SK-N-SH treated with all-trans-retinoic acid at 6 μM for 48 hours (cell line): Measurements from ENCODE around the gene RASAL1.

ENCODE experiments used
- ARNTL ChIP-seq: fragments of 450-650 bp; formaldehyde crosslinking; IDR thresholded peaks from 2 replicates; pipeline ENCODE4 v1.5.0; 2020; ENCODE audit warnings: low read depth, mild to moderate bottlenecking, moderate library complexity, borderline replicate concordance
- BACH2 ChIP-seq: fragments of 250-450 bp; sonication (Bioruptor Pico); IDR thresholded peaks from 2 replicates; pipeline ENCODE4 v1.9.0; 2021; ENCODE audit warnings: mild to moderate bottlenecking, borderline replicate concordance
- CREB5 ChIP-seq: fragments of 250-450 bp; sonication (Bioruptor Pico); IDR thresholded peaks from 2 replicates; pipeline ENCODE4 v1.5.1; 2020; ENCODE audit warnings: low read depth, mild to moderate bottlenecking, moderate library complexity
- ISL1 ChIP-seq: fragments of 250-450 bp; sonication (Bioruptor Pico); IDR thresholded peaks from 2 replicates; pipeline ENCODE4 v2.1.2; 2022; ENCODE audit warnings: mild to moderate bottlenecking, moderate library complexity
- PATZ1 ChIP-seq: fragments of 250-450 bp; sonication (Bioruptor Pico); IDR thresholded peaks from 2 replicates; pipeline ENCODE4 v1.8.0; 2020; ENCODE audit warnings: mild to moderate bottlenecking, moderate library complexity, borderline replicate concordance
- PPARA ChIP-seq: fragments of 250-450 bp; sonication (Bioruptor Pico); IDR thresholded peaks from 2 replicates; pipeline ENCODE4 v1.5.0; 2020; ENCODE audit warnings: mild to moderate bottlenecking, borderline replicate concordance
- RARB ChIP-seq: fragments of 250-450 bp; sonication (Bioruptor Pico); IDR thresholded peaks from 2 replicates; pipeline ENCODE4 v1.8.0; 2021; ENCODE audit warnings: mild to moderate bottlenecking, moderate library complexity
- SNAI2 ChIP-seq: fragments of 250-450 bp; sonication (Bioruptor Pico); IDR thresholded peaks from 2 replicates; pipeline ENCODE4 v1.5.0; 2020; ENCODE audit warnings: mild to moderate bottlenecking, moderate library complexity
- ZC3H10 ChIP-seq: fragments of 250-450 bp; sonication (Bioruptor Pico); IDR thresholded peaks from 2 replicates; pipeline ENCODE4 v1.5.1; 2021; ENCODE audit warnings: mild to moderate bottlenecking, moderate library complexity
- ZFP3 ChIP-seq: fragments of 250-450 bp; sonication (Bioruptor Pico); IDR thresholded peaks from 2 replicates; pipeline ENCODE4 v1.5.0; 2020; ENCODE audit warnings: mild to moderate bottlenecking, moderate library complexity
- ZFP30 ChIP-seq: fragments of 450-650 bp; formaldehyde crosslinking; IDR thresholded peaks from 2 replicates; pipeline ENCODE4 v1.5.0; 2022; ENCODE audit warnings: mild to moderate bottlenecking, moderate library complexity
- TF ChIP-seq, protein P1 (sequence below): fragments of 250-450 bp; sonication (Bioruptor Pico); IDR thresholded peaks from 2 replicates; pipeline ENCODE4 v1.5.1; 2021; ENCODE audit warnings: mild to moderate bottlenecking, moderate library complexity
- TF ChIP-seq, protein P2 (sequence below): fragments of 250-450 bp; sonication (Bioruptor Pico); IDR thresholded peaks from 2 replicates; pipeline ENCODE4 v1.5.0; 2020; ENCODE audit warnings: mild to moderate bottlenecking, moderate library complexity

- TF ChIP-seq ARNTL (no peak), CREB5 (no peak), PATZ1 (no peak), ZFP3 (no peak), SNAI2 (CRISPR knock-in tag) (no peak), ZC3H10 (CRISPR knock-in tag) (no peak), BACH2 (CRISPR knock-in tag) (no peak), ZFP30 (no peak), ISL1 (CRISPR knock-in tag) (no peak), RARB (CRISPR knock-in tag) (no peak), PPARA (no peak)
- TF ChIP-seq, protein P1, sequence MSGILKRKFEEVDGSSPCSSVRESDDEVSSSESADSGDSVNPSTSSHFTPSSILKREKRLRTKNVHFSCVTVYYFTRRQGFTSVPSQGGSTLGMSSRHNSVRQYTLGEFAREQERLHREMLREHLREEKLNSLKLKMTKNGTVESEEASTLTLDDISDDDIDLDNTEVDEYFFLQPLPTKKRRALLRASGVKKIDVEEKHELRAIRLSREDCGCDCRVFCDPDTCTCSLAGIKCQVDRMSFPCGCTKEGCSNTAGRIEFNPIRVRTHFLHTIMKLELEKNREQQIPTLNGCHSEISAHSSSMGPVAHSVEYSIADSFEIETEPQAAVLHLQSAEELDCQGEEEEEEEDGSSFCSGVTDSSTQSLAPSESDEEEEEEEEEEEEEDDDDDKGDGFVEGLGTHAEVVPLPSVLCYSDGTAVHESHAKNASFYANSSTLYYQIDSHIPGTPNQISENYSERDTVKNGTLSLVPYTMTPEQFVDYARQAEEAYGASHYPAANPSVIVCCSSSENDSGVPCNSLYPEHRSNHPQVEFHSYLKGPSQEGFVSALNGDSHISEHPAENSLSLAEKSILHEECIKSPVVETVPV (CRISPR knock-in tag), result no peak
- TF ChIP-seq, protein P2, sequence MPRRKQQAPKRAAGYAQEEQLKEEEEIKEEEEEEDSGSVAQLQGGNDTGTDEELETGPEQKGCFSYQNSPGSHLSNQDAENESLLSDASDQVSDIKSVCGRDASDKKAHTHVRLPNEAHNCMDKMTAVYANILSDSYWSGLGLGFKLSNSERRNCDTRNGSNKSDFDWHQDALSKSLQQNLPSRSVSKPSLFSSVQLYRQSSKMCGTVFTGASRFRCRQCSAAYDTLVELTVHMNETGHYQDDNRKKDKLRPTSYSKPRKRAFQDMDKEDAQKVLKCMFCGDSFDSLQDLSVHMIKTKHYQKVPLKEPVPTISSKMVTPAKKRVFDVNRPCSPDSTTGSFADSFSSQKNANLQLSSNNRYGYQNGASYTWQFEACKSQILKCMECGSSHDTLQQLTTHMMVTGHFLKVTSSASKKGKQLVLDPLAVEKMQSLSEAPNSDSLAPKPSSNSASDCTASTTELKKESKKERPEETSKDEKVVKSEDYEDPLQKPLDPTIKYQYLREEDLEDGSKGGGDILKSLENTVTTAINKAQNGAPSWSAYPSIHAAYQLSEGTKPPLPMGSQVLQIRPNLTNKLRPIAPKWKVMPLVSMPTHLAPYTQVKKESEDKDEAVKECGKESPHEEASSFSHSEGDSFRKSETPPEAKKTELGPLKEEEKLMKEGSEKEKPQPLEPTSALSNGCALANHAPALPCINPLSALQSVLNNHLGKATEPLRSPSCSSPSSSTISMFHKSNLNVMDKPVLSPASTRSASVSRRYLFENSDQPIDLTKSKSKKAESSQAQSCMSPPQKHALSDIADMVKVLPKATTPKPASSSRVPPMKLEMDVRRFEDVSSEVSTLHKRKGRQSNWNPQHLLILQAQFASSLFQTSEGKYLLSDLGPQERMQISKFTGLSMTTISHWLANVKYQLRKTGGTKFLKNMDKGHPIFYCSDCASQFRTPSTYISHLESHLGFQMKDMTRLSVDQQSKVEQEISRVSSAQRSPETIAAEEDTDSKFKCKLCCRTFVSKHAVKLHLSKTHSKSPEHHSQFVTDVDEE (CRISPR knock-in tag), result no peak
Observed at GRCh38 chr12:113113397-113113796, 22.2 kb downstream of the RASAL1 start.
